Astrocyte (in vitro differentiated cells and primary cell): ENCODE results near the gene PP2D1. TPM values are rescaled to one million over a fixed set of nuclear protein-coding genes. Genes with fewer than 3 reads are reported as not detected.
"Not testable (repeated sequence)": the region's sequence is repeated elsewhere in the genome, so short reads cannot be mapped to it uniquely, and the experiment has no call there.

Experiments
- DNase-seq: peaks from one replicate; pipeline ENCODE4 v3.0.0-alpha.2; 2010; ENCODE audit warnings: low read depth
- FAIRE-seq: peaks from 2 replicates; lab custom pipeline; 2011; peaks lifted over from hg19 to GRCh38; lab: Jason Lieb, UNC
- H2AFZ ChIP-seq: 2 replicates; pipeline ENCODE4 v1.6.0; 2012; ENCODE audit warnings: low read depth, low read length, inconsistent platforms
- H3K27ac ChIP-seq: 2 replicates; pipeline ENCODE4 v1.5.1; 2011; ENCODE audit warnings: low read depth, low read length, inconsistent platforms
- H3K27me3 ChIP-seq: 2 replicates; pipeline ENCODE4 v1.6.0; 2011; ENCODE audit warnings: low read length, inconsistent platforms; ENCODE audit not compliant: insufficient read depth
- H3K36me3 ChIP-seq: 2 replicates; pipeline ENCODE4 v1.5.1; 2011; ENCODE audit warnings: low read length, inconsistent platforms; ENCODE audit not compliant: insufficient read depth
- H3K4me1 ChIP-seq: 2 replicates; pipeline ENCODE4 v1.5.1; 2011; ENCODE audit warnings: low read length, inconsistent platforms; ENCODE audit not compliant: insufficient read depth
- H3K4me2 ChIP-seq: 2 replicates; pipeline ENCODE4 v1.6.0; 2012; ENCODE audit warnings: low read length, inconsistent platforms
- H3K4me3 ChIP-seq: 2 replicates; pipeline ENCODE4 v1.5.1; 2011; ENCODE audit warnings: low read depth, mild to moderate bottlenecking, low read length, inconsistent platforms; ENCODE audit not compliant: insufficient read depth
- H3K79me2 ChIP-seq: 2 replicates; pipeline ENCODE4 v1.6.0; 2012; ENCODE audit warnings: mild to moderate bottlenecking, low read length, inconsistent platforms; ENCODE audit not compliant: insufficient read depth
- H3K9ac ChIP-seq: 2 replicates; pipeline ENCODE4 v1.6.0; 2012; ENCODE audit warnings: mild to moderate bottlenecking, low read length, inconsistent platforms
- H3K9me3 ChIP-seq: 2 replicates; pipeline ENCODE4 v1.5.1; 2012; ENCODE audit warnings: low read depth, mild to moderate bottlenecking, low read length, inconsistent platforms; ENCODE audit not compliant: insufficient read depth
- H4K20me1 ChIP-seq: 2 replicates; pipeline ENCODE4 v1.6.0; 2012; ENCODE audit warnings: low read length, inconsistent platforms; ENCODE audit not compliant: insufficient read depth
- H3K27ac Mint-ChIP-seq: one replicate; pipeline ENCODE4 v1.8.0; 2021; ENCODE audit warnings: mild to moderate bottlenecking, mixed read lengths; ENCODE audit not compliant: unreplicated experiment
- H3K27me3 Mint-ChIP-seq: one replicate; pipeline ENCODE4 v1.8.0; 2021; ENCODE audit warnings: low read depth, mixed read lengths; ENCODE audit not compliant: unreplicated experiment
- H3K36me3 Mint-ChIP-seq: one replicate; pipeline ENCODE4 v1.8.0; 2021; ENCODE audit warnings: low read depth, mixed read lengths; ENCODE audit not compliant: unreplicated experiment
- H3K4me1 Mint-ChIP-seq: one replicate; pipeline ENCODE4 v1.8.0; 2021; ENCODE audit warnings: low read depth, mixed read lengths; ENCODE audit not compliant: unreplicated experiment
- H3K4me3 Mint-ChIP-seq: one replicate; pipeline ENCODE4 v1.8.0; 2021; ENCODE audit warnings: mild to moderate bottlenecking, moderate library complexity, mixed read lengths; ENCODE audit not compliant: unreplicated experiment
- H3K9me3 Mint-ChIP-seq: one replicate; pipeline ENCODE4 v1.8.0; 2021; ENCODE audit warnings: mild to moderate bottlenecking, mixed read lengths; ENCODE audit not compliant: unreplicated experiment
- CTCF ChIP-seq: IDR thresholded peaks from 2 replicates; pipeline ENCODE4 v1.5.1; 2011; ENCODE audit warnings: low read depth, mild to moderate bottlenecking, inconsistent platforms, low read length, moderate library complexity; ENCODE audit not compliant: insufficient read depth
- EZH2 ChIP-seq: IDR thresholded peaks from 2 replicates; pipeline ENCODE4 v1.6.1; 2012; ENCODE audit warnings: mild to moderate bottlenecking, low read length, inconsistent platforms; ENCODE audit not compliant: insufficient read depth
- total RNA-seq: library from RNA; stranded (reverse); gene quantifications from 2 replicates; pipeline ENCODE4 v1.2.1, GENCODE V29; 2021

Gene PP2D1
- total RNA-seq, 1 donor from 2014 or later = not detected

- TF ChIP-seq EZH2 (no peak), CTCF (no peak)
- no peaks in the 10 kb centered on the region for H3K27me3 Mint-ChIP-seq
- H3K27ac Mint-ChIP-seq = no peak overlapping the region
- DNase-seq (no peak), FAIRE-seq (no peak)
- Histone ChIP-seq H3K27ac (no peak overlapping the region), H3K4me2 (no peak overlapping the region), H3K36me3 (peaks cover 10% of the 10 kb centered on the region), H3K9ac (no peak overlapping the region), H4K20me1 (peaks cover 95% of the 10 kb centered on the region), H3K4me1 (no peaks in the 10 kb centered on the region), H2AFZ (no peak overlapping the region), H3K9me3 (no peaks in the 10 kb centered on the region), H3K79me2 (peaks cover 100% of the 10 kb centered on the region), H3K4me3 (no peak overlapping the region), H3K27me3 (no peaks in the 10 kb centered on the region)
- H3K9me3 Mint-ChIP-seq = no peaks in the 10 kb centered on the region
- H3K36me3 Mint-ChIP-seq = peaks cover 23% of the 10 kb centered on the region
- H3K4me1 Mint-ChIP-seq = peaks cover 21% of the 10 kb centered on the region
- no peak overlapping the region for H3K4me3 Mint-ChIP-seq
Measured at GRCh38 chr3:19959505-19959904, 52.6 kb downstream of the PP2D1 start.

- H3K79me2 ChIP-seq = peaks cover 100% of the 10 kb centered on the region
- not testable (repeated sequence) for H3K27me3 ChIP-seq, H2AFZ ChIP-seq, DNase-seq, H3K36me3 ChIP-seq, H3K4me1 ChIP-seq, H3K4me2 ChIP-seq, H3K4me3 ChIP-seq, H3K27ac ChIP-seq, FAIRE-seq, H3K4me3 Mint-ChIP-seq, H3K9me3 Mint-ChIP-seq, H3K9ac ChIP-seq, H3K27me3 Mint-ChIP-seq, H3K9me3 ChIP-seq, H3K27ac Mint-ChIP-seq
- H3K36me3 Mint-ChIP-seq = peaks cover 22% of the 10 kb centered on the region
- peaks cover 20% of the 10 kb centered on the region for H3K4me1 Mint-ChIP-seq
- H4K20me1 ChIP-seq = peaks cover 95% of the 10 kb centered on the region
Measured at GRCh38 chr3:19957354-19957753, 54.7 kb downstream of the PP2D1 start.

- Histone ChIP-seq H3K79me2 (peaks cover 100% of the 10 kb centered on the region), H3K4me3 (no peak overlapping the region), H4K20me1 (peaks cover 93% of the 10 kb centered on the region), H3K4me2 (no peak overlapping the region), H3K36me3 (peaks cover 10% of the 10 kb centered on the region), H3K9me3 (no peaks in the 10 kb centered on the region), H3K27me3 (no peaks in the 10 kb centered on the region), H2AFZ (no peak overlapping the region), H3K27ac (no peak overlapping the region), H3K4me1 (no peaks in the 10 kb centered on the region), H3K9ac (no peak overlapping the region)
- peaks cover 14% of the 10 kb centered on the region for H3K36me3 Mint-ChIP-seq
- H3K9me3 Mint-ChIP-seq = no peaks in the 10 kb centered on the region
- no peak for TF ChIP-seq CTCF
- no peak for TF ChIP-seq EZH2
- H3K4me1 Mint-ChIP-seq = peaks cover 6% of the 10 kb centered on the region
- FAIRE-seq (no peak), DNase-seq (no peak)
- H3K27me3 Mint-ChIP-seq = no peaks in the 10 kb centered on the region
- H3K4me3 Mint-ChIP-seq = no peak overlapping the region
- H3K27ac Mint-ChIP-seq = peak overlapping the region; percentile 66
Measured at GRCh38 chr3:19954676-19955075, 57.4 kb downstream of the PP2D1 start.
